Inflammatory macrophage (primary cell): ENCODE measurements around the gene CAMK4.
"Not testable (repeated sequence)": the region's sequence is repeated elsewhere in the genome, so short reads cannot be mapped to it uniquely, and the experiment has no call there.

ENCODE experiments used
- DNase-seq, 2 donors: peaks; one replicate each; pipeline ENCODE4 v3.0.0-alpha.2; 2020 to 2022

CAMK4 gene

GRCh38 chr5:111320953-111321352 is 96.8 kb downstream of the CAMK4 start:
- no peak for DNase-seq

- no peak for DNase-seq
Measured at GRCh38 chr5:111321376-111321775, 97.2 kb downstream of the CAMK4 start.

- DNase-seq = no peak
Measured at GRCh38 chr5:111326551-111326950, 102.4 kb downstream of the CAMK4 start.

- DNase-seq = no peak
Measured at GRCh38 chr5:111337133-111337532, 112.9 kb downstream of the CAMK4 start.

- no peak for DNase-seq
Measured at GRCh38 chr5:111337688-111338087, 113.5 kb downstream of the CAMK4 start.

GRCh38 chr5:111345731-111346130 is 121.5 kb downstream of the CAMK4 start:
- DNase-seq = no peak

- DNase-seq = no peak
Measured at GRCh38 chr5:111347021-111347420, 122.8 kb downstream of the CAMK4 start.

GRCh38 chr5:111348661-111349329 is 124.6 kb downstream of the CAMK4 start:
- DNase-seq = no peak

- no peak for DNase-seq
Measured at GRCh38 chr5:111349429-111349828, 125.2 kb downstream of the CAMK4 start.

GRCh38 chr5:111353035-111353434 is 128.9 kb downstream of the CAMK4 start:
- no peak for DNase-seq

- DNase-seq = not testable (repeated sequence)
Measured at GRCh38 chr5:111358726-111359125, 134.5 kb downstream of the CAMK4 start.

GRCh38 chr5:111360173-111360572 is 136.0 kb downstream of the CAMK4 start:
- DNase-seq = no peak

GRCh38 chr5:111364992-111365391 is 140.8 kb downstream of the CAMK4 start:
- DNase-seq = no peak

GRCh38 chr5:111366388-111366787 is 142.2 kb downstream of the CAMK4 start:
- DNase-seq = no peak

GRCh38 chr5:111367115-111367514 is 142.9 kb downstream of the CAMK4 start:
- DNase-seq = no peak

GRCh38 chr5:111372799-111373198 is 148.6 kb downstream of the CAMK4 start:
- no peak for DNase-seq

GRCh38 chr5:111374380-111374779 is 150.2 kb downstream of the CAMK4 start:
- DNase-seq = no peak

- no peak for DNase-seq
Measured at GRCh38 chr5:111375645-111376044, 151.5 kb downstream of the CAMK4 start.

GRCh38 chr5:111377306-111377705 is 153.1 kb downstream of the CAMK4 start:
- DNase-seq = no peak

GRCh38 chr5:111379391-111379816 is 155.2 kb downstream of the CAMK4 start:
- DNase-seq = no peak

- DNase-seq = no peak
Measured at GRCh38 chr5:111383288-111383970, 159.2 kb downstream of the CAMK4 start.

- no peak for DNase-seq
Measured at GRCh38 chr5:111384220-111384619, 160.0 kb downstream of the CAMK4 start.

GRCh38 chr5:111385051-111385450 is 160.9 kb downstream of the CAMK4 start:
- no peak for DNase-seq
